NCI-H2081 treated with DMSO at 0.1 percent for 48 hours (cell line): ENCODE results near the gene FGR.
A peak's percentile ranks its signal among the peaks of the same experiment; 100 is the strongest.
"Not testable (repeated sequence)": the region's sequence is repeated elsewhere in the genome, so short reads cannot be mapped to it uniquely, and the experiment has no call there.

Source experiments
- DNase-seq: peaks from one replicate; lab custom pipeline; 2025; lab: John Stamatoyannopoulos, UW

Gene FGR

GRCh38 chr1:27659497-27660299 lies 24.7 kb upstream of the FGR start:
- peak; percentile 2 for DNase-seq

- no peak for DNase-seq
These were observed 24.0 kb upstream of the FGR start for GRCh38 chr1:27658951-27659496.

GRCh38 chr1:27656157-27656893 lies 21.3 kb upstream of the FGR start:
- no peak for DNase-seq

- DNase-seq, result no peak
These were observed 20.4 kb upstream of the FGR start for GRCh38 chr1:27655151-27655937.

- no peak for DNase-seq
These were observed 17.3 kb upstream of the FGR start for GRCh38 chr1:27652111-27652864.

GRCh38 chr1:27650539-27651175 lies 15.7 kb upstream of the FGR start:
- DNase-seq, result no peak

GRCh38 chr1:27650171-27650538 lies 15.2 kb upstream of the FGR start:
- DNase-seq, result no peak

GRCh38 chr1:27649306-27649635 lies 14.3 kb upstream of the FGR start:
- no peak for DNase-seq

GRCh38 chr1:27648602-27649305 lies 13.8 kb upstream of the FGR start:
- no peak for DNase-seq

- DNase-seq, result no peak
These were observed 12.3 kb upstream of the FGR start for GRCh38 chr1:27647328-27647727.

GRCh38 chr1:27646676-27647075 lies 11.7 kb upstream of the FGR start:
- no peak for DNase-seq

GRCh38 chr1:27645071-27645415 lies 10.1 kb upstream of the FGR start:
- DNase-seq, result no peak

GRCh38 chr1:27644369-27645070 lies 9.5 kb upstream of the FGR start:
- DNase-seq, result no peak

GRCh38 chr1:27643600-27644368 lies 8.8 kb upstream of the FGR start:
- DNase-seq, result no peak

- DNase-seq, result not testable (repeated sequence)
These were observed 5.5 kb upstream of the FGR start for GRCh38 chr1:27640514-27640913.

- DNase-seq, result no peak
These were observed 3.8 kb upstream of the FGR start for GRCh38 chr1:27638805-27639204.

- DNase-seq, result no peak
These were observed 3.2 kb upstream of the FGR start for GRCh38 chr1:27638047-27638734.

- DNase-seq, result no peak
These were observed 584 bp upstream of the FGR start for GRCh38 chr1:27635396-27636142.
